K562 (cell line): ENCODE results near the gene RARA. TPM values are rescaled to one million over a fixed set of nuclear protein-coding genes. Genes with fewer than 3 reads are reported as not detected.

Experiments used
- ATAC-seq: fragments of 200-7000 bp; cut with Tn5 transposase; 3 replicates; pipeline ENCODE4 v1.9.1; 2020; ENCODE audit warnings: moderate library complexity
- BruUV-seq: library from RNA; stranded (reverse); fragments of 400-500 nt; replicated peaks from 2 replicates; lab custom pipeline; 2021; lab: Mats Ljungman, UMichigan
- CTCF ChIA-PET: fragments of 300-600 bp; formaldehyde crosslinking; extraction: SDS; loops from one replicate; lab custom pipeline; 2021; ENCODE audit warnings: low intra/inter-chr PET ratio; lab: Yijun Ruan, JAX
- POLR2A ChIA-PET: fragments of 300-600, 350-650 bp; sonication (Branson Sonifier 250); formaldehyde crosslinking; extraction: SDS; loops from one replicate; lab custom pipeline; 2021; ENCODE audit warnings: antibody characterized with exemption, inconsistent platforms; lab: Yijun Ruan, JAX
- DNase-seq, 4 experiments: peaks; one replicate each; pipeline versions ENCODE4 v3.0.0 to v3.0.0-alpha.2; 2011 to 2018; ENCODE audit warnings: low spot score in 3 of 4, mixed read lengths in 3 of 4; ENCODE audit errors: extremely low read depth in 1 of 4
- FAIRE-seq: peaks from 2 replicates; lab custom pipeline; 2011; peaks lifted over from hg19 to GRCh38; lab: Jason Lieb, UNC
- H2AFZ ChIP-seq: 2 replicates; pipeline ENCODE4 v1.6.0; 2011; ENCODE audit warnings: low read depth, low read length, control low read depth, inconsistent platforms
- H3K27ac ChIP-seq: fragments of 200-600 bp; 3 replicates; pipeline ENCODE4 v1.8.0; 2011; ENCODE audit warnings: low read depth, mild to moderate bottlenecking, control low read depth, inconsistent platforms, low read length, moderate library complexity, mixed read lengths; ENCODE audit errors: extremely low read depth
- H3K27me3 ChIP-seq, 2 experiments: fragments of 300-600 bp in 1 of 2; 2 replicates in 1 of 2; 3 replicates in 1 of 2; pipeline versions ENCODE4 v1.6.0 to v1.8.0; 2011; ENCODE audit warnings: inconsistent platforms in 2 of 2, low read length in 2 of 2, mild to moderate bottlenecking in 1 of 2, mixed read lengths in 1 of 2, moderate library complexity in 1 of 2; ENCODE audit not compliant: control insufficient read depth in 2 of 2, insufficient read depth in 2 of 2
- H3K36me3 ChIP-seq: fragments of 300-600 bp; 3 replicates; pipeline ENCODE4 v1.8.0; 2011; ENCODE audit warnings: mild to moderate bottlenecking, low read length, inconsistent platforms; ENCODE audit not compliant: control insufficient read depth, insufficient read depth
- H3K4me1 ChIP-seq, 2 experiments: fragments of 200-600 bp in 1 of 2; replicated peaks in 1 of 2; 2 replicates in 1 of 2; 3 replicates in 1 of 2; pipeline versions ENCODE4 v1.5.1 to v1.8.0; 2011; ENCODE audit warnings: inconsistent platforms in 2 of 2, low read length in 2 of 2, mild to moderate bottlenecking in 1 of 2, mixed read lengths in 1 of 2, moderate library complexity in 1 of 2; ENCODE audit not compliant: control insufficient read depth in 2 of 2, insufficient read depth in 2 of 2
- H3K4me2 ChIP-seq: 2 replicates; pipeline ENCODE4 v1.6.1; 2011; ENCODE audit warnings: low read length, control low read depth, inconsistent platforms, mixed read lengths; ENCODE audit not compliant: insufficient read depth
- H3K4me3 ChIP-seq: fragments of 200-600 bp; sonication (generic), shearing (Covaris generic); 2 replicates; pipeline ENCODE4 v1.5.1; 2016; ENCODE audit warnings: control low read depth, inconsistent platforms
- H3K79me2 ChIP-seq: fragments of 200-600 bp; 3 replicates; pipeline ENCODE4 v1.8.0; 2011; ENCODE audit warnings: low read length, inconsistent platforms; ENCODE audit not compliant: control insufficient read depth, insufficient read depth
- H3K9ac ChIP-seq, 2 experiments: 2 replicates each; pipeline versions ENCODE4 v1.6.0 to v1.6.1; 2011; ENCODE audit warnings: low read depth in 2 of 2, low read length in 2 of 2, control low read depth in 1 of 2, inconsistent platforms in 1 of 2, mild to moderate bottlenecking in 1 of 2, mixed read lengths in 1 of 2; ENCODE audit not compliant: insufficient read depth in 1 of 2
- H3K9me1 ChIP-seq: one replicate; pipeline ENCODE4 v1.6.0; 2011; ENCODE audit warnings: inconsistent platforms, mild to moderate bottlenecking, low read length, moderate library complexity; ENCODE audit not compliant: control insufficient read depth, insufficient read depth
- H3K9me3 ChIP-seq: replicated peaks from 2 replicates; pipeline ENCODE4 v1.5.1; 2011; ENCODE audit warnings: low read depth, low read length, inconsistent platforms; ENCODE audit not compliant: control insufficient read depth, insufficient read depth
- H4K20me1 ChIP-seq: replicated peaks from 2 replicates; pipeline ENCODE4 v1.6.1; 2011; ENCODE audit warnings: low read length, inconsistent platforms, mixed read lengths; ENCODE audit not compliant: control insufficient read depth, insufficient read depth
- ARID2 ChIP-seq: fragments of 450-650 bp; IDR thresholded peaks from 2 replicates; pipeline ENCODE4 v1.6.1; 2017; ENCODE audit warnings: antibody characterized with exemption, mild to moderate bottlenecking
- MEF2D ChIP-seq: conservative IDR thresholded peaks from 2 replicates; pipeline ENCODE4 v1.6.1; 2016; ENCODE audit warnings: low read depth, missing genetic modification characterization, missing compliant biosample characterization
- MEIS2 ChIP-seq: fragments of 450-650 bp; IDR thresholded peaks from 2 replicates; pipeline ENCODE4 v1.6.1; 2014; ENCODE audit warnings: mild to moderate bottlenecking; ENCODE audit not compliant: partially characterized antibody
- NR2C2 ChIP-seq, 2 experiments: fragments of 200-800 bp in 1 of 2; sonication (Bioruptor generic) in 1 of 2; sonication (generic) in 1 of 2; formaldehyde crosslinking in 1 of 2; IDR thresholded peaks; 2 replicates each; pipeline versions ENCODE4 v1.6.1 to v1.8.0; 2016 to 2022; ENCODE audit warnings: mild to moderate bottlenecking in 1 of 2, missing compliant biosample characterization in 1 of 2, missing genetic modification characterization in 1 of 2, missing genetic modification reagents in 1 of 2
- WGBS: fragments of 100-300 bp; shearing (Covaris generic); methylation state at CpG from one replicate; pipeline ENCODE4 v1.1.6; 2016; ENCODE audit warnings: low coverage, mixed read lengths; ENCODE audit not compliant: insufficient coverage; ENCODE audit errors: missing lambda C conversion rate; 5-methylcytosine and 5-hydroxymethylcytosine counted together
- in situ Hi-C: fragments of 300-500 bp; cut with MboI; formaldehyde crosslinking; loops from 4 replicates; pipeline ENCODE4 v1.15.0; 2018; ENCODE audit warnings: inconsistent platforms, mixed read lengths
- intact Hi-C: fragments of 100-400 bp; cut with micrococcal nuclease; formaldehyde crosslinking; loops from 2 replicates; pipeline ENCODE4 v1.14.2; 2022
- polyA plus RNA-seq, 8 experiments: library from polyadenylated mRNA; depleted of rRNA in 4 of 8; stranded (reverse) in 5 of 8; unstranded in 3 of 8; fragments of >200 nt; fragmentation: Nextera tagmentation in 2 of 8; fragmentation: Illumina TruSeq in 1 of 8; extraction: Ambion mirVana in 2 of 8; extraction: Trizol in 1 of 8; gene quantifications; 2 replicates each; pipeline versions ENCODE4 v1.2.1 to v1.2.3, GENCODE V29; 2011 to 2014; ENCODE audit warnings: inconsistent platforms in 1 of 8, missing spikeins in 1 of 8
- total RNA-seq, 7 experiments: library from RNA; depleted of rRNA in 6 of 7; stranded (reverse); fragments of >200 nt in 6 of 7; fragmentation: Illumina TruSeq in 2 of 7; extraction: Trizol in 2 of 7; gene quantifications; 2 replicates each; pipeline versions ENCODE4 v1.2.1 to v1.2.3, GENCODE V29; 2011 to 2021; ENCODE audit warnings: low replicate concordance in 1 of 7
- TF ChIP-seq, protein P1 (sequence below): fragments of 250-450 bp; sonication (Bioruptor Pico); IDR thresholded peaks from 2 replicates; pipeline ENCODE4 v1.9.0; 2021; ENCODE audit warnings: mild to moderate bottlenecking, inconsistent platforms
- TF ChIP-seq, protein P2 (sequence below), 2 experiments: IDR thresholded peaks in 1 of 2; conservative IDR thresholded peaks in 1 of 2; 2 replicates each; pipeline ENCODE4 v1.6.1; 2016; ENCODE audit warnings: low read depth in 2 of 2, mild to moderate bottlenecking in 1 of 2, missing compliant biosample characterization in 1 of 2, missing genetic modification characterization in 1 of 2, moderate library complexity in 1 of 2

RARA gene
- total and polyA plus RNA-seq, 9 of the 15 experiments (the other 6 are each of a cell fraction or from before 2014, with no cell fraction given), result 0.10 to 28.0 (median 7.9) TPM

DNA sequence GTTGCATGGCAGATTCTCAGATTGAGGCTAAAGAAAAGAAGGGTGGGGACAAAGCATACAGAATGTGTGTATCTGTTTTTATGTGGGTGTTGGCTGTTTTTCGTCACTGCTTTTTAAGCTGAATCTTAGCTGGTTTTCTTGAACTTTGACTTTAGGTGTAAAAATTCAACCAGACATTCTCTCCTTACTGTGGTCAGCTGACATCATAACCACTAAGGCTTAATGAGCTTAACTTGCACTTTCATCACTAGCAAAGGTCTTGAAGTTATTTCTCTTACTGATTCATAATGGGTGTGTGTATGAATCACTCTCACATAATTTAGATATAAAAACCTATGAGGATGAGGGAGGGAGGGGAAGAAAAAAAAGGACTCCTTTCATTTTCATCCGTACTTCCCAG is 25.3 kb upstream of the RARA start:
- Histone ChIP-seq H3K9ac (no peak overlapping the region), H2AFZ (no peak overlapping the region), H4K20me1 (no peaks in the 10 kb centered on the region), H3K79me2 (peaks cover 9% of the 10 kb centered on the region), H3K4me3 (no peak overlapping the region), H3K9me1 (no peaks in the 10 kb centered on the region), H3K27me3 (no peaks in the 10 kb centered on the region), H3K4me2 (no peak overlapping the region), H3K9me3 (no peaks in the 10 kb centered on the region)
- intact Hi-C loops, result no loop called here
- no peak for FAIRE-seq
- WGBS, result 62% methylated on average over 2 of the region's 2 CpGs
- DNase-seq, result no peak
- in situ Hi-C loops, result loop anchor here (25.0 kb wide), 1 partner anchor 271 kb away; the partner anchor contains the start of gene CSF3
- TF ChIP-seq ARID2, result no peak
- no peak for TF ChIP-seq NR2C2 (CRISPR knock-in tag; IDR thresholded peaks at IDR 0.05)
- peak; percentile 31; the same call in 1 of the 2 replicates for TF ChIP-seq NR2C2 (tag; IDR thresholded peaks at IDR 0.05)
- no peak for TF ChIP-seq MEF2D
- TF ChIP-seq, all 486 proteins: peak for 1
- ChIA-PET CTCF (no interaction called here), POLR2A (interaction anchor here (0.6 to 1.3 kb wide), 4 partner anchors 11 to 216 kb away, joined by 3 read pairs; partner anchors contain the start of gene RARA)
- Histone ChIP-seq H3K27ac (no peak overlapping the region), H3K4me1 (peaks cover 0 to 2% of the 10 kb centered on the region in 2 experiments; a peak in 1 of 5 replicates), H3K36me3 (peaks cover 29% of the 10 kb centered on the region)
- ATAC-seq, result no peak
- BruUV-seq, result no TSS peak

DNA sequence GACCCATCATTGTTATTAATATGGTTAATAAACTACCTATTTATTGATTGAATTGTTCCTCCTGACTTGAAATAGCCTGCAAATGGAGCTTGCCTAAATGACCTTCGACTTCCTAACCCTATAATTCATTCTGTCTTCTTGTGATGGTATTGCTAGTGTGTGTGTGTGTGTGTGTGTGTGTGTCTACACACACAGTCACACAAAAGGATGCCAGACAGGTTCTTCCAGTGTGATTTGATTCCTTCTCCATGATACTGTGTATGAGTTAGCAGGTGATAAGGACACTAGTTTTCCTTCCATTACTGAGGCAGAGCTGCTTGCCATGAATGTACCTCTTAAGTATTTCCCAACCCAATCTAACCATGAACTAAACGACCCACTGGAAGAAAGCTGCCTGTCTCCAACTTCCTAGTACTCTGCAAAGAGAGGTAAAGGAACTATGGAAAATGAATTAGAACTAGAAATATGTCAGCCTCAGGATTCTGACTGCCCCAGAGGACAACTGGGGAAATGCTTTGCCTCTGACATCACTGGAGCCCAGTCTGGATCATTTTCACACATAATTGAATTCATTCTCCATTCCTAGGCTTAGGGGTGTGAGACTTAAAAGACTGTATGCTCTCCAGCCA is 24.8 kb upstream of the RARA start:
- POLR2A ChIA-PET, result interaction anchor here (0.6 to 1.3 kb wide), 3 partner anchors 10 to 272 kb away, joined by 3 to 4 read pairs (median 3); no protein-coding TSS in a partner anchor
- DNase-seq (no peak), FAIRE-seq (no peak), ATAC-seq (no peak)
- no peak overlapping the region for H2AFZ ChIP-seq
- peaks cover 0 to 3% of the 10 kb centered on the region in 2 experiments; a peak in 1 of 5 replicates for H3K4me1 ChIP-seq
- in situ Hi-C loops (loop anchor here (25.0 kb wide), 1 partner anchor 272 kb away; the partner anchor contains the start of gene CSF3), intact Hi-C loops (no loop called here)
- CTCF ChIA-PET, result no interaction called here
- H4K20me1 ChIP-seq, result no peaks in the 10 kb centered on the region
- no peak overlapping the region for H3K9ac ChIP-seq
- H3K9me3 ChIP-seq, result no peaks in the 10 kb centered on the region
- no TSS peak for BruUV-seq
- WGBS, result 21% methylated on average over 2 of the region's 2 CpGs
- no peak overlapping the region for H3K4me3 ChIP-seq
- H3K27ac ChIP-seq, result no peak overlapping the region
- peaks cover 27% of the 10 kb centered on the region for H3K36me3 ChIP-seq
- peak; percentile 17 for TF ChIP-seq MEIS2
- TF ChIP-seq, protein P1, sequence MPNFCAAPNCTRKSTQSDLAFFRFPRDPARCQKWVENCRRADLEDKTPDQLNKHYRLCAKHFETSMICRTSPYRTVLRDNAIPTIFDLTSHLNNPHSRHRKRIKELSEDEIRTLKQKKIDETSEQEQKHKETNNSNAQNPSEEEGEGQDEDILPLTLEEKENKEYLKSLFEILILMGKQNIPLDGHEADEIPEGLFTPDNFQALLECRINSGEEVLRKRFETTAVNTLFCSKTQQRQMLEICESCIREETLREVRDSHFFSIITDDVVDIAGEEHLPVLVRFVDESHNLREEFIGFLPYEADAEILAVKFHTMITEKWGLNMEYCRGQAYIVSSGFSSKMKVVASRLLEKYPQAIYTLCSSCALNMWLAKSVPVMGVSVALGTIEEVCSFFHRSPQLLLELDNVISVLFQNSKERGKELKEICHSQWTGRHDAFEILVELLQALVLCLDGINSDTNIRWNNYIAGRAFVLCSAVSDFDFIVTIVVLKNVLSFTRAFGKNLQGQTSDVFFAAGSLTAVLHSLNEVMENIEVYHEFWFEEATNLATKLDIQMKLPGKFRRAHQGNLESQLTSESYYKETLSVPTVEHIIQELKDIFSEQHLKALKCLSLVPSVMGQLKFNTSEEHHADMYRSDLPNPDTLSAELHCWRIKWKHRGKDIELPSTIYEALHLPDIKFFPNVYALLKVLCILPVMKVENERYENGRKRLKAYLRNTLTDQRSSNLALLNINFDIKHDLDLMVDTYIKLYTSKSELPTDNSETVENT (CRISPR knock-in tag), result no peak
- TF ChIP-seq, protein P2, sequence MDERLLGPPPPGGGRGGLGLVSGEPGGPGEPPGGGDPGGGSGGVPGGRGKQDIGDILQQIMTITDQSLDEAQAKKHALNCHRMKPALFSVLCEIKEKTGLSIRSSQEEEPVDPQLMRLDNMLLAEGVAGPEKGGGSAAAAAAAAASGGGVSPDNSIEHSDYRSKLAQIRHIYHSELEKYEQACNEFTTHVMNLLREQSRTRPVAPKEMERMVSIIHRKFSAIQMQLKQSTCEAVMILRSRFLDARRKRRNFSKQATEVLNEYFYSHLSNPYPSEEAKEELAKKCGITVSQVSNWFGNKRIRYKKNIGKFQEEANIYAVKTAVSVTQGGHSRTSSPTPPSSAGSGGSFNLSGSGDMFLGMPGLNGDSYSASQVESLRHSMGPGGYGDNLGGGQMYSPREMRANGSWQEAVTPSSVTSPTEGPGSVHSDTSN (CRISPR knock-in tag; IDR thresholded peaks at IDR 0.05; ENCODE audit: low read depth), result no peak
- TF ChIP-seq, protein P2 (tag; conservative IDR thresholded peaks at IDR 0.05; ENCODE audit: low read depth), result 0 out of 2 replicates have a peak, but pooled peaks have one; percentile 18
- TF ChIP-seq, all 486 proteins: peak for 2
- H3K79me2 ChIP-seq, result peaks cover 15% of the 10 kb centered on the region
- H3K4me2 ChIP-seq, result no peak overlapping the region
- no peaks in the 10 kb centered on the region for H3K27me3 ChIP-seq
- no peaks in the 10 kb centered on the region for H3K9me1 ChIP-seq
